ENCODE measurements around the gene ASL. TPM values are rescaled to one million over a fixed set of nuclear protein-coding genes. Genes with fewer than 3 reads are reported as not detected.
A peak's percentile ranks its signal among the peaks of the same experiment; 100 is the strongest.
"Not testable (repeated sequence)": the region's sequence is repeated elsewhere in the genome, so short reads cannot be mapped to it uniquely, and the experiment has no call there.

The ASL gene
- total RNA-seq, 1 donor from 2014 or later: 35.5 TPM

DNA sequence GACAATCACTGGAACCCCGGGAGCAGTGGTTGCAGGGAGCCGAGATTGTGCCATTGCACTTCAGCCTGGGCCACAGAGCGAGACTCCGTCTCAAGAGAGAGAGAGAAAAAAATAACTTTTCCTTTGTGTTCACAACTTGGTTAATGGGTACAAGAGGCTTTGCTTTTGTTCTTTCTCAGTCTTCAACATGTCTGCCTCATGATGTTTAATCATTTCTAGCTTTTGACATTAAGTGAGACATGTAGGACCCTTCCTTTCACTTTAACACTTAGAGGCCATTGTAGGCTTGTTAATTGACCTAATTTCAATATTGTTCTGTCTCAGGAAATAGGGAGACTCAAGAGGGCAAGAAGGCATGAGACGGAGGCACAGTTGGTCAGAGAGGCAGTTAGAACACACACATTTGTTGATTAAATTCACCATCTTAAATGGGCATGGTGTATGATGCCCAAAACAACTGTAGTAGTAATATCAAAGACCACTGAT is 29.7 kb downstream of the ASL start:
- DNase-seq (ENCODE audit: extremely low spot score, unreplicated experiment): no peak
- peaks cover 1% of the 10 kb centered on the region for H3K4me1 Mint-ChIP-seq (ENCODE audit: unreplicated experiment)
- no peak overlapping the region for H3K27ac Mint-ChIP-seq
- H3K9me3 Mint-ChIP-seq: no peaks in the 10 kb centered on the region
- TF ChIP-seq, protein P1, sequence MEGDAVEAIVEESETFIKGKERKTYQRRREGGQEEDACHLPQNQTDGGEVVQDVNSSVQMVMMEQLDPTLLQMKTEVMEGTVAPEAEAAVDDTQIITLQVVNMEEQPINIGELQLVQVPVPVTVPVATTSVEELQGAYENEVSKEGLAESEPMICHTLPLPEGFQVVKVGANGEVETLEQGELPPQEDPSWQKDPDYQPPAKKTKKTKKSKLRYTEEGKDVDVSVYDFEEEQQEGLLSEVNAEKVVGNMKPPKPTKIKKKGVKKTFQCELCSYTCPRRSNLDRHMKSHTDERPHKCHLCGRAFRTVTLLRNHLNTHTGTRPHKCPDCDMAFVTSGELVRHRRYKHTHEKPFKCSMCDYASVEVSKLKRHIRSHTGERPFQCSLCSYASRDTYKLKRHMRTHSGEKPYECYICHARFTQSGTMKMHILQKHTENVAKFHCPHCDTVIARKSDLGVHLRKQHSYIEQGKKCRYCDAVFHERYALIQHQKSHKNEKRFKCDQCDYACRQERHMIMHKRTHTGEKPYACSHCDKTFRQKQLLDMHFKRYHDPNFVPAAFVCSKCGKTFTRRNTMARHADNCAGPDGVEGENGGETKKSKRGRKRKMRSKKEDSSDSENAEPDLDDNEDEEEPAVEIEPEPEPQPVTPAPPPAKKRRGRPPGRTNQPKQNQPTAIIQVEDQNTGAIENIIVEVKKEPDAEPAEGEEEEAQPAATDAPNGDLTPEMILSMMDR (conservative IDR thresholded peaks at IDR 0.05): no peak
- H3K36me3 Mint-ChIP-seq: no peaks in the 10 kb centered on the region
- H3K27me3 Mint-ChIP-seq: no peaks in the 10 kb centered on the region
- no peak overlapping the region for H3K4me3 Mint-ChIP-seq

DNA sequence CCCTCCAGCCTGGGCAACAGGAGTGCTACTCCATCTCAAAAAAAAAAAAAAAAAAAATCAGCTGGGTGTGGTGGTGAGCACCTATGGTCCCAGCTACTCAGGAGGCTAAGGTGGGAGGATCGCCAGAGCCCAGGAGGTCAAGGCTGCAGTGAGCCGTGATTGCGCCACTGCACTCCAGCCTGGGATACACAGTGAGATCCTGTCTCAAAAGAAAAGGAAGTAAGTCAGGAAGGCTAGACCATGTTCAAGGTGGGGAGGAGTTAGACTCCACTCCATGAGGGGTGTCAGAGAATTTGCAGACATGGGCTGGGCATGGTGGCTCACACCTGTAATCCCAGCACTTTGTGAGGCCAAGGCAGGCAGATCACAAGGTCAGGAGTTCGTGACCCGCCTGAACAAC is 32.8 kb downstream of the ASL start:
- H3K27ac Mint-ChIP-seq; H3K36me3 Mint-ChIP-seq; H3K9me3 Mint-ChIP-seq; H3K4me1 Mint-ChIP-seq (ENCODE audit: unreplicated experiment); DNase-seq (ENCODE audit: extremely low spot score, unreplicated experiment); H3K27me3 Mint-ChIP-seq; H3K4me3 Mint-ChIP-seq: not testable (repeated sequence)

DNA sequence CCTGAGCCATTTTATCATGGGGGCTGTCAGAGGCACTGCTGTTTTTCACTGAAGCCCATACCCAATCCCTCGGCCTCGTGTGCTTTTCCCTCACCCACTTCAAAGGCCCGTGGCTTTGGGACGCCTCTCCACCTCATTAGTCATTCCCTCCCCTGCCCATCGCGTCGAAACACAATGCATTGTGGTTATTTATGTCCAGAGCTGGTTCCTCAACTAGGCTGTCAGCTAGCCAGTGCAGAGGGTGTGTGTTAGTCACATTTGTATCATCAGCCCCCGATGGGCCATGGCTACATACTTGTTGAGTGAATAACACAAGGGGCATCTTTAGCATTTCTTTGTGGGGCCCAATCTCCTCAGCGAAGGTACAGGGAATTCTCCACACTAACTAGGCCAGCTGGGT is 35.2 kb downstream of the ASL start:
- no peaks in the 10 kb centered on the region for H3K9me3 Mint-ChIP-seq
- H3K27ac Mint-ChIP-seq: peak overlapping the region; percentile 86
- peaks cover 7% of the 10 kb centered on the region for H3K4me1 Mint-ChIP-seq (ENCODE audit: unreplicated experiment)
- TF ChIP-seq, protein P1 (conservative IDR thresholded peaks at IDR 0.05): no peak
- H3K36me3 Mint-ChIP-seq: peaks cover 3% of the 10 kb centered on the region
- DNase-seq (ENCODE audit: extremely low spot score, unreplicated experiment): no peak
- H3K27me3 Mint-ChIP-seq: no peaks in the 10 kb centered on the region
- peak overlapping the region; percentile 30 for H3K4me3 Mint-ChIP-seq

DNA sequence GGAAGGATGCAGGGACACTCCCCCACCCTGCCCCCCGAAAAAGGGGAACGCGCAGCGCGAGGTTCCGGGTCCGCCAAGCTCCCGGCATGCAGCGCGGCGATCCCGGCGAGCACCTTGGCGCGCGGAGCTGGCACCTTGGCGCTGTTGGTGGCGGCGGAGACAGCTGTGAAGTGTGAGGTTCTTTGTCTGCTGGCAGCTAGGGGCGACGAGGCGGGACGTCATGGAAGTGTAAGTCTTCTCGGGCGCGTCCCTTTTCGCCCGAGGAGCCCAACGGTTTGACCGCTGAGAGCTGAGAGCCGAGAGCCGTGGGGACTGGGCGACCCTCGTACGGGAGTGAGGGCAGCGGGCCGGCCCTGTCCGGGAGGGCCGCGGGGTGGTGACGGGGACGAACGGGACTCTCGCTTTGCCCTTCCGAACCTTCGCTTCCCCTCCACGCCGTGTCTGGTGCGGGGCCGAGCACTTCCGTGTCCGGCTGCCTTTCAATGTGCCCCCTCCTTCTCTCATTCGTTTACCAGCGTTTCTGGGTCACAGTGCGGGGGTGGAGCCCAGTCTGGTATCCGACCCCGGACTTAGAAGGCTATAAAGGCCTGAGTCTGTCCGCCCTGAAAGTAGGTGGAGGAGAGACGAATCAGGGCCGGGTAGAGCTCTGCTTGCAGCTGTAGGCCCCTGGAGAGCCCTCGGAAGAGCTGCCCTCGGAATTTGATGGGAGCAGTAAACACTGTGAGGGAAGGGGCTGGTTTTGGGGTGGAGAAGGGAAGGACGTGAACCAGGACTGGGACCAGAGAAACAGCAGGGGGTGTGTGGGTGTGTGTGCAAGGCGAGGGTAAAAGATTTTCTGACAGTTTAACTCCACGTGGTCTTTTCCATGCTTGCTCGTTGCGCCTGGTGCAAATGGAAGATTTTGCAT is 39.4 kb downstream of the ASL start, which contains the start of gene CRCP:
Gene CRCP (plus strand): TSS at position 105 of the 907 bp plus-strand sequence. CDS start 116 bp downstream, at position 221.
- TF ChIP-seq, protein P1 (conservative IDR thresholded peaks at IDR 0.05): peak; percentile 27
- Mint-ChIP-seq H3K27me3 (no peaks in the 10 kb centered on the region), H3K4me3 (peak within 1 kb of the TSS; percentile 97), H3K9me3 (no peaks in the 10 kb centered on the region), H3K27ac (peak within 1 kb of the TSS; percentile 92), H3K36me3 (peaks cover 23% of the 10 kb centered on the region), H3K4me1 (ENCODE audit: unreplicated experiment) (peaks cover 30% of the 10 kb centered on the region)
- peak; percentile 83 for DNase-seq (ENCODE audit: extremely low spot score, unreplicated experiment)

DNA sequence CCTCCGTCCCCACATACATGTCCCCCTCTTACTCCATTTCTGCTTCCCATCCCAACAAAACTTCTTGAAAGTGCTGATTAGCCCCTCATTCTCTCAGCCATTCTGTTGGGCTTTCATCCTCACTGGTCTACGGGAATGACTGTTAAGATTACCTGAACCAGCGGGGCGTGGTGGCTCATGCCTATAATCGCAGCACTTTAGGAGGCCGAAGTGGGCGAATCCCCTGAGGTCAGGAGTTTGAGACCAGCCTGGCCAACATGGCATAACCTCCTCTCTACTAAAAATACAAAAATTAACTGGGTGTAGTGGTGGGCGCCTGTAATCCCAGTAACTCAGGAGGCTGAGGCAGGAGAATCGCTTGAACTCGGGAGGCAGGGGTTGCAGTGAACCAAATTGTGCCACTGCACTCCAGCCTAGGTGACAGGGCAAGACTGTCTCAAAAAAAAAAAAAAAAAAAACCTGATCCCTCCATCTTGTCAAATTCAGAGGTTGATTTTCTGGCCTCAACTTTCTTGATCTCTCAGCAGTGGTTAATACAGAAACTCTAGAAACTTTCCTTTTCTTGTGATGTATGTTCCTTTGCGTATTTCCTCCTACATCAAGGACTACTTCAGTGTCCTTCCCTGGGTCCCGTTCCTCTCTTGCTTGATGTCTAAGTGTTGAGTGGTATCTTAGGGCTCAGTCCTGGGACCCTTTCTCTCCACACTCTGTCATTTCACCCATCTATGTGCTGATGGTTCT is 41.2 kb downstream of the ASL start:
- not testable (repeated sequence) for DNase-seq (ENCODE audit: extremely low spot score, unreplicated experiment); H3K9me3 Mint-ChIP-seq; H3K27me3 Mint-ChIP-seq
- Mint-ChIP-seq H3K4me1 (ENCODE audit: unreplicated experiment) (peaks cover 30% of the 10 kb centered on the region), H3K36me3 (peaks cover 20% of the 10 kb centered on the region), H3K27ac (peak overlapping the region; percentile 36), H3K4me3 (peak overlapping the region; percentile 76)

DNA sequence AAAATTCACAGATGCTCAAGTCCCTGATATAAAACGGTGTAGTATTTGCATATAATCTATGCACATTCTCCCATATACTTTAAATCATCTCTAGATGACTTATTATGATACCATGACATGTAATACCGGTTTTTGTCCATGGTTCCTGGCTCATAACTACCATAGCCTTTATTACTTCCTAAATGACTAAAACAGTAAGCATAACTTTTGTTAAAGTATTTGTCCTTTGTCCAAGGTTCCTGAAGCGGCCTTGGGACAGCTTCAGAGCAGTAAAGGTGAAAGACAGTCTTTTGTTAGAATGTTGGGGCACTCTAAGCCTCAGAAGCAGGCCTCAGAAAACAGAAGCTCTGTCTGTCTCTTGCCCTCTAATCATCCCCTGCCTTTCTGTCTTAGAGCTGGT is 43.0 kb downstream of the ASL start:
- TF ChIP-seq, protein P1 (conservative IDR thresholded peaks at IDR 0.05): no peak
- H3K27ac Mint-ChIP-seq: no peak overlapping the region
- H3K4me1 Mint-ChIP-seq (ENCODE audit: unreplicated experiment): peaks cover 30% of the 10 kb centered on the region
- H3K36me3 Mint-ChIP-seq: peaks cover 20% of the 10 kb centered on the region
- H3K9me3 Mint-ChIP-seq: no peaks in the 10 kb centered on the region
- no peaks in the 10 kb centered on the region for H3K27me3 Mint-ChIP-seq
- H3K4me3 Mint-ChIP-seq: peak overlapping the region; percentile 41
- no peak for DNase-seq (ENCODE audit: extremely low spot score, unreplicated experiment)

Measured in type B pancreatic cell (in vitro differentiated cells).